ENCODE measurements around the gene MAP3K13. TPM values are rescaled to one million over a fixed set of nuclear protein-coding genes. Genes with fewer than 3 reads are reported as not detected.
A peak's percentile ranks its signal among the peaks of the same experiment; 100 is the strongest.
"Not testable (repeated sequence)": the region's sequence is repeated elsewhere in the genome, so short reads cannot be mapped to it uniquely, and the experiment has no call there.

MAP3K13 gene
- polyA plus RNA-seq, 3 donors from 2014 or later, result 18.0 to 29.0 (median 24.2) TPM

DNA sequence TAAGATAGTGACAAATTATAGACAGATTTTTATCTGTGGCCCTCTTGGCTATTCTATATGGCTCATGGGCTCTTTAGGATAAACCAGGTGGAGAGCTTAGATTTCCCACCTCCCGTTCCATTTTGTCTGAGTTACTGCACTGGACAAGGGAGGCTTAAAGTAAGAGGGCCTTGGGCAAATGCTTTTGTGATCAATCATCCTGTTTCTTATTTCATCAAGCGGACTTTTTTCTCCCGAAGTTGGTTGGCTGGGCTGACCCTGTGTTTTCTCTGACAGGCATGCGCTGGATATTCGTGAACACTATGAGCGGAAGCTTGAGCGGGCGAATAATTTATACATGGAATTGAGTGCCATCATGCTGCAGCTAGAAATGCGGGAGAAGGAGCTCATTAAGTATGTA, 102.5 kb downstream of the MAP3K13 start:
- peaks cover 0 to 5% (median 0%) of the 10 kb centered on the region in 3 donors for H3K27me3 Mint-ChIP-seq (ENCODE audit: low read depth in 3 of 3)
- H3K4me1 Mint-ChIP-seq, result no peaks in the 10 kb centered on the region
- H3K9me3 Mint-ChIP-seq, result no peaks in the 10 kb centered on the region

DNA sequence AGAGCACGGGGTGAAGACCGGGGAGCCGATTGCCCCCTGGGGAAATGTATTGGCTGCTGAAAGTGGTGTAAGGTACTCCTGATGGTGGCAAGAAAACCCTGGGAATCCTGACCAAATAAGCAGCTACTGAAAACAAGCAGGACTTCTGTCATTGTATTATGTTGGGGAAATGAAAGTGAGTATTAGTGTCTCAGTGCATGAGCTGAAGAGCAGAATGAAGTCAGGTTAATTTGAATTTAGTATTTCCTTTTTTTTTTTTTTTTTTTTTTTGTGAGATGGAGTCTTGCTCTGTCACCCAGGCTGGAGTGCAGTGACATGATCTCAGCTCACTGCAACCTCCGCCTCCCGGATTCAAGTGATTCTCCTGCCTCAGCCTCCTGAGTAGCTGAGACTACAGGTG, 103.2 kb downstream of the MAP3K13 start:
- DNase-seq; H3K9me3 Mint-ChIP-seq; H3K4me3 Mint-ChIP-seq; H3K27me3 Mint-ChIP-seq (ENCODE audit: low read depth in 3 of 3); H3K4me1 Mint-ChIP-seq; H3K27ac Mint-ChIP-seq: not testable (repeated sequence)
- H3K36me3 Mint-ChIP-seq, result peaks cover 10 to 14% (median 10%) of the 10 kb centered on the region in 3 donors

More for the DNA sequence above, 102.5 kb downstream of the MAP3K13 start:
- no peak overlapping the region for H3K4me3 Mint-ChIP-seq
- DNase-seq, result no peak
- peaks cover 10 to 14% (median 10%) of the 10 kb centered on the region in 3 donors for H3K36me3 Mint-ChIP-seq
- H3K27ac Mint-ChIP-seq, result no peak overlapping the region

DNA sequence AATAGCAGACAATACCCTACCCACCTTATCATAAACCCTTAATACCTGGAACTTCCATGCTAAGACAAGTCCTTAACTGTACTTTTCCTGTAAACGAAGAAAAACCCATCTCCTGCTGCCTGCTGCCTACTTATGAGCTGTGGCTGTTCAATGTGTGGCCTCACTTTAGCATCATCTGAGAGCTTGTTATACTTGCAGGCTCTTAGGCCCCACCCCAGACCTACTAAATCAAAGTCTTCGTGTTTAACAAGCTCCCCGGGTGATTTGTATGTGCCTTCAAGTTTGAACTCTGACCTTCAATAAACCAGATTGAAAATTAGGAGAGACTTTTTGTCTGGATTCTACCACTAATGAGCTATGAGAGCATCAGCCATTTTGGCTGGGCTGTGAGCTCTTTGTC, 106.6 kb downstream of the MAP3K13 start:
- H3K27me3 Mint-ChIP-seq (ENCODE audit: low read depth in 3 of 3), result peaks cover 0 to 2% (median 0%) of the 10 kb centered on the region in 3 donors
- H3K9me3 Mint-ChIP-seq, result no peaks in the 10 kb centered on the region
- H3K4me3 Mint-ChIP-seq, result no peak overlapping the region
- no peak for DNase-seq
- no peaks in the 10 kb centered on the region for H3K4me1 Mint-ChIP-seq
- H3K27ac Mint-ChIP-seq, result peak overlapping the region in 1 of 6 donors; percentile 74
- peaks cover 14 to 16% (median 14%) of the 10 kb centered on the region in 3 donors for H3K36me3 Mint-ChIP-seq

DNA sequence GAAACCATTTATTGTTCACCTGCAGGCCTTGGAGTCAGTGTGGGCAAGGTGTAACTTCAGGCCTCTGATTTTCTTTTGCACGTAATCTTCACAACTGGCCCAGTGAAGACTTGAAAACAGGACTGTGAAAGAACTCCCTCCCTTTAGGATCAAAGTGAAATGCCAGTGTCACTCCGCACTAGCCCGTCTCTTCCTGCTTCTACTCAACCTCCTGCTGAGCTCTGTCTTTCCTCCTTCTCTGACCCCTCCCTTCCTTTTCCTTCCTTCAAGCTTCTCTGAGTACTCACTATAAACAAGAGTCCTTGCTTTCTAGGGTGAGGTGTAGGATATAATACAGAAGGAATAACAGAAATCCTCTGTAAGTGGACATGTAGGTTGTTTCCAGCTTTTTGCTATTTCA, 107.4 kb downstream of the MAP3K13 start:
- H3K27ac Mint-ChIP-seq, result no peak overlapping the region
- peaks cover 17 to 20% (median 18%) of the 10 kb centered on the region in 3 donors for H3K36me3 Mint-ChIP-seq
- no peaks in the 10 kb centered on the region for H3K9me3 Mint-ChIP-seq
- no peak for DNase-seq
- no peak overlapping the region for H3K4me3 Mint-ChIP-seq
- H3K4me1 Mint-ChIP-seq, result no peaks in the 10 kb centered on the region
- peaks cover 0 to 4% (median 0%) of the 10 kb centered on the region in 3 donors for H3K27me3 Mint-ChIP-seq (ENCODE audit: low read depth in 3 of 3)

DNA sequence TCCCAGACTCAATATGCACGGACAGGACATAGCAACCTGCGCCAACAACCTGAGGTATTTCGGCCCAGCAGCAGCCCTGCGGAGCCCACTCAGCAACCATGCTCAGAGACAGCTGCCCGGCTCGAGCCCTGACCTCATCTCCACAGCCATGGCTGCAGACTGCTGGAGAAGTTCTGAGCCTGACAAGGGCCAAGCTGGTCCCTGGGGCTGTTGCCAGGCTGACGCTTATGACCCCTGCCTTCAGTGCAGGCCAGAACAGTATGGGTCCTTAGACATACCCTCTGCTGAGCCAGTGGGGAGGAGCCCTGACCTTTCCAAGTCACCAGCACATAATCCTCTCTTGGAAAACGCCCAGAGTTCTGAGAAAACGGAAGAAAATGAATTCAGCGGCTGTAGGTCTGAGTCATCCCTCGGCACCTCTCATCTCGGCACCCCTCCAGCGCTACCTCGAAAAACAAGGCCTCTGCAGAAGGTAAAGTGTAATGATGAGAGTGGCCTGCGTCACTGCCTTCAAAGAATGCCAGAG, 110.4 kb downstream of the MAP3K13 start:
- Mint-ChIP-seq H3K27me3 (ENCODE audit: low read depth in 3 of 3) (peaks cover 0 to 4% (median 0%) of the 10 kb centered on the region in 3 donors), H3K27ac (no peak overlapping the region), H3K4me1 (no peaks in the 10 kb centered on the region), H3K4me3 (no peak overlapping the region), H3K36me3 (peaks cover 18 to 29% (median 21%) of the 10 kb centered on the region in 3 donors), H3K9me3 (no peaks in the 10 kb centered on the region)
- DNase-seq, result no peak

DNA sequence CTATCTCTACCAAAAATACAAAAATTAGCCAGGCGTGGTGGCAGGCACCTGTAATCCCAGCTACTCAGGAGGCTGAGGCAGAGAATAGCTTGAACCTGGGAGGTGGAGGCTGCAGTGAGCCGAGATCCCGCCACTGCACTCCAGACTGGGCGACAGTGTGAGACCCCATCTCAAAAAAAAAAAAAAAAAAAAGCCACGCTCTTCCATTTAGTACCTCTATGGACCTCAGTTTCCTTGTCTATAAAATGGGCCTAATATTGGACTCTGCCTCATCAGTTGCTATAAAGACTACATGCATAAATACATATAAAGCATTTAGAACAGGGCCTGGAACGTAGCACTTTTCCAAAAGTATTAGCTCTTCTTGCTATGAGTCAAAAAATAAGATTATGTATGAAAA, 112.0 kb downstream of the MAP3K13 start:
- not testable (repeated sequence) for H3K27ac Mint-ChIP-seq; H3K27me3 Mint-ChIP-seq (ENCODE audit: low read depth in 3 of 3); H3K4me3 Mint-ChIP-seq; H3K9me3 Mint-ChIP-seq; DNase-seq; H3K4me1 Mint-ChIP-seq
- H3K36me3 Mint-ChIP-seq, result peaks cover 18 to 36% (median 32%) of the 10 kb centered on the region in 3 donors

DNA sequence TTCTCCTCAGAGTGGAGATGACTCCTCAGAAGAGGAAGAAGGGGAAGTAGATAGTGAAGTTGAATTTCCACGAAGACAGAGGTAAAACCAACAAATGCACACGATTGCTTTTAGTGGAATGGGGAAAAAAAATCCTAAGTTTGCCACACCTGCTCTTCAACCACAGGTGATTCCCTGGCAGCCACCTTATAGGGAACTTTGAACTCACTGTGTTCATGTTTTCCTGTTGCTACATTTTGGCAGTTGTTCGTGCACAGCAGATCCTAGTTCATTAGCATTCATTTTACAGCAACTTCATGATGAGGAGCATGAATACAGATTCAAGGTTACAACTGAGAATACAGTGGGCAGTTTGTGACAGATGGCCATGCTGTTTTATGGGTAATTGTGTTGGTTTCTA, 114.4 kb downstream of the MAP3K13 start:
- Mint-ChIP-seq H3K4me3 (no peak overlapping the region), H3K27ac (no peak overlapping the region), H3K4me1 (peaks cover 3 to 4% of the 10 kb centered on the region in 2 donors), H3K36me3 (peaks cover 19 to 46% (median 40%) of the 10 kb centered on the region in 3 donors), H3K27me3 (ENCODE audit: low read depth in 3 of 3) (peaks cover 0 to 3% (median 0%) of the 10 kb centered on the region in 3 donors), H3K9me3 (no peaks in the 10 kb centered on the region)
- DNase-seq, result no peak

DNA sequence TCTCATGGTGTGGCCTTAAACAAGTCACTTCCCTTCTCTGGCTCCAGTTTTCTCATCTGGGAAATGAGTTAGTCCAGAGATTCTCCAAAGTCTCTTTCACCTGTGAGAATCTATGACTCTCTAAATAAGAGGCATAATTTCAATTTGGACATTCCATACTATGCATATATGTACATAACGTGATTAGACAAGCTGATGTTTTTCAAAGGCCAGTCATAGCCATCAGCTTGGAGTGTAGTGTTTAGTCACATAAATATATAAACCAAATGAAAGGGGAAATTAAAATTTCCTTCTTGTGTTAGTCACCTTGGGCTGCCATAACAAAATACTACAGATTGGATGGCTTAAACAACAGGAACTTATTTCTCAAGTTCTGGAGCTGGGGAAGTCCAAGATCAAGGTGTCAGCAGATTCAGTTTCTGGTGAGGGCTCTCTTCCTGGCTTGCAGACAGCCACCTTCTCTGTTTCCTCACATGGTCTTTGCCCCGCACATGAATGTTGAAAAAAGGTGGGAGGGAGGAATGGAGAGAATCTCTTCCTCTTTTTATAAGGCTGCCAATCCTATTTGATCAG, 116.5 kb downstream of the MAP3K13 start:
- peaks cover 15 to 17% of the 10 kb centered on the region in 2 donors for H3K4me1 Mint-ChIP-seq
- H3K27me3 Mint-ChIP-seq (ENCODE audit: low read depth in 3 of 3), result peaks cover 0 to 5% (median 0%) of the 10 kb centered on the region in 3 donors
- DNase-seq, result no peak
- no peak overlapping the region for H3K4me3 Mint-ChIP-seq
- peaks cover 16 to 40% (median 38%) of the 10 kb centered on the region in 3 donors for H3K36me3 Mint-ChIP-seq
- H3K9me3 Mint-ChIP-seq, result no peaks in the 10 kb centered on the region
- no peak overlapping the region for H3K27ac Mint-ChIP-seq

DNA sequence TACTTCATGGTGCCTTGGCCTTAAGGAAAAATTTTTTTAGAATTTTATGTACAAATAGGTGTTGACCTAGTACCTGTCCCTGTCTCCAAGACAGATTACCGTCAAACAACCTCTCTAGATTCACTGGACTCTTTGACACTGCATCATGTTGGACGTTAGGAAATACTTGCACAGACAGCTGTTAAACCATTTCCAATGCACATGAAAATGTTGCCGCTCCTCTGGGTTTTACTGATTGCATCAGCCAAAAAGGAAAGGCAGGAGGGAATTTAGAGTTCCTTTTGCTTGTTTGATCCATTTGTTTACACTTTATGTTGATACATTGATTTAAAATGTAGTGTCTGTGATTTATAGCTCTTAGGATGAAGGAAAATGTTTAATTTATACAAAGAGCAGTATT, 121.4 kb downstream of the MAP3K13 start:
- Mint-ChIP-seq H3K27me3 (ENCODE audit: low read depth in 3 of 3) (peaks cover 0 to 2% (median 0%) of the 10 kb centered on the region in 3 donors), H3K9me3 (no peaks in the 10 kb centered on the region), H3K36me3 (peaks cover 13 to 44% (median 26%) of the 10 kb centered on the region in 3 donors)

DNA sequence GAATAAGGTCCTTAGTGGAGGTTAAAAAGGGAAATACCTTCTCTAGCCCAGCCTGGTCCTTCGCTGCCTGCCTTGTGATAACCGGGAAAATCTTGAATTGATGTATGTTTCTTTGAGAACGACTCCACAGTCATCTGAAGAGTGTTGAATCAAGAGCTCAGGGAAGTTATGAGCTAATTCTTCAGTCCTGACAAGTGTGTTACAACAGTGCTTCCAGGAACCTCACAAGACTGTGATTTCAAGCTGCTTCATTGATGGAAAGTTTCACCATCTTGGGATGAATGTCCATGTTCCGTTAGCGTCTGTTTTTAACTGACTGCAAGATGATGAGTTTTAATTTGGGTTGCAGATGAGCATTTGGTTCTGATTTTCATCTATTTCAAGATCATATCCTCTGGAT, 123.5 kb downstream of the MAP3K13 start:
- no peak overlapping the region for H3K27ac Mint-ChIP-seq
- H3K27me3 Mint-ChIP-seq (ENCODE audit: low read depth in 3 of 3), result peaks cover 0 to 2% (median 0%) of the 10 kb centered on the region in 3 donors

More for the DNA sequence above, 121.4 kb downstream of the MAP3K13 start:
- Mint-ChIP-seq H3K4me1 (peaks cover 15 to 17% of the 10 kb centered on the region in 2 donors), H3K4me3 (no peak overlapping the region), H3K27ac (no peak overlapping the region)
- DNase-seq, result no peak

DNA sequence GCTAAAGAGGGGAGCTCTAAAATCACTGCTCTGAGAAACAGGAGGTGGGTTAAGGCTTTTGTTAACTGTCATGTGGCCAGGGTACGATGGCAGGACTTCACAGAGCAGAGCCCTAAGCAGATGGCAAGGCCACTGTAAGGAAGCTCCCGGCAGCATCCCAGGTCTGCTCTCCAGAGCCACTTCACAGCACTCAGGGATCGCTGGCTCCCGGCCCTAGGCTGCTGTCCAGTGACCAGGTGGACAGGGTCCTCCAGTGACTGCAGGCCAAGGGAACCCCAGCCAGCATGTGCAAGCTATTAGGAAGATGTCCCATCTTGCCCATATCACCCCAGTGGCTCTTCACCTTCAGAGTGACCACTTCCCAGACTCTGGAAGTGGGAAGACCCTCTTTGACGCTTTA, 125.5 kb downstream of the MAP3K13 start:
- Mint-ChIP-seq H3K4me3 (no peak overlapping the region), H3K27ac (no peak overlapping the region), H3K9me3 (no peaks in the 10 kb centered on the region), H3K4me1 (peaks cover 7 to 9% of the 10 kb centered on the region in 2 donors), H3K27me3 (ENCODE audit: low read depth in 3 of 3) (no peaks in the 10 kb centered on the region), H3K36me3 (peaks cover 18 to 42% (median 19%) of the 10 kb centered on the region in 3 donors)
- DNase-seq, result no peak

More for the DNA sequence above, 123.5 kb downstream of the MAP3K13 start:
- H3K4me3 Mint-ChIP-seq, result no peak overlapping the region
- H3K9me3 Mint-ChIP-seq, result no peaks in the 10 kb centered on the region
- H3K36me3 Mint-ChIP-seq, result peaks cover 18 to 46% (median 21%) of the 10 kb centered on the region in 3 donors
- peaks cover 17 to 20% of the 10 kb centered on the region in 2 donors for H3K4me1 Mint-ChIP-seq
- DNase-seq, result no peak

DNA sequence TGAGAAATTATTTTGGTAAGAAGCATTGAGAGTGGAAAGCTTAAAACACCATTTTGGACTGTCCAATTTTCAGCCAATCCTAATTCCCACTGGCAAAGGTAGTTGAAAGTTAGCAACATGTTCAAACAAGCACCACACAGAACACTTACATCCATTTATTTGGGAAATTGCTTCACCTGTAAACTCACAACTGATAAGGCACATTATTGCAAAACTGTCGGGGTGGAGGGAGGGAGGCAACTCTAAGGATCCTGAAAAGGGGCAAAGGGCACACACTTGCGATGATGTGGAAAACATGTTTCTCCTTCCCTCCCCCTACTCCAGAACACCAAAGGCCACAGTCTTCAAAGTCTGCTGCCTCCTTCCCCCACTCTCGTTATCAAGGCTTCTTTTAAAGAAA, 126.5 kb downstream of the MAP3K13 start:
- Mint-ChIP-seq H3K27ac (no peak overlapping the region), H3K27me3 (ENCODE audit: low read depth in 3 of 3) (no peaks in the 10 kb centered on the region), H3K4me1 (peaks cover 7 to 13% of the 10 kb centered on the region in 2 donors), H3K9me3 (no peaks in the 10 kb centered on the region), H3K4me3 (no peak overlapping the region), H3K36me3 (peaks cover 19 to 49% (median 24%) of the 10 kb centered on the region in 3 donors)
- DNase-seq, result no peak

DNA sequence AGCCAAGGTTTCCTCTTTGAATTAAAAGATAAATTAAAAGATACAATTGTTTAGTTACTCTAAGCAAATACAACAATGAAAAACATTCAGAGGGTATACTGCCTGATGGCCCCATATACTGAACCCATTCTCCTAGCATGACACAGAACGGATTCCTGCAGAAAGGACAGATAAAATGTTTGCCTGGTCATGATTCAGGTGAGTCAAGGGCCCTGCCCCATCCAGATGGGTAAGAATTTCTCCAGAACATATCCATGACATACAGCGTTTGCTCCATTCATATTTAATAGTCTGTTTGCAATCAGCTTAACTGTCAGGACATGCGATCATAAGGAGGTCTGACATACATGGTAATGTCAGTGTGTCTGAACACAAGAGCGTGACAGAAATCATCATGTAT, 127.3 kb downstream of the MAP3K13 start:
- no peak overlapping the region for H3K27ac Mint-ChIP-seq
- no peak for DNase-seq
- no peaks in the 10 kb centered on the region for H3K27me3 Mint-ChIP-seq (ENCODE audit: low read depth in 3 of 3)
- no peaks in the 10 kb centered on the region for H3K9me3 Mint-ChIP-seq
- peaks cover 7 to 14% of the 10 kb centered on the region in 2 donors for H3K4me1 Mint-ChIP-seq
- H3K36me3 Mint-ChIP-seq, result peaks cover 22 to 53% (median 27%) of the 10 kb centered on the region in 3 donors
- H3K4me3 Mint-ChIP-seq, result no peak overlapping the region

DNA sequence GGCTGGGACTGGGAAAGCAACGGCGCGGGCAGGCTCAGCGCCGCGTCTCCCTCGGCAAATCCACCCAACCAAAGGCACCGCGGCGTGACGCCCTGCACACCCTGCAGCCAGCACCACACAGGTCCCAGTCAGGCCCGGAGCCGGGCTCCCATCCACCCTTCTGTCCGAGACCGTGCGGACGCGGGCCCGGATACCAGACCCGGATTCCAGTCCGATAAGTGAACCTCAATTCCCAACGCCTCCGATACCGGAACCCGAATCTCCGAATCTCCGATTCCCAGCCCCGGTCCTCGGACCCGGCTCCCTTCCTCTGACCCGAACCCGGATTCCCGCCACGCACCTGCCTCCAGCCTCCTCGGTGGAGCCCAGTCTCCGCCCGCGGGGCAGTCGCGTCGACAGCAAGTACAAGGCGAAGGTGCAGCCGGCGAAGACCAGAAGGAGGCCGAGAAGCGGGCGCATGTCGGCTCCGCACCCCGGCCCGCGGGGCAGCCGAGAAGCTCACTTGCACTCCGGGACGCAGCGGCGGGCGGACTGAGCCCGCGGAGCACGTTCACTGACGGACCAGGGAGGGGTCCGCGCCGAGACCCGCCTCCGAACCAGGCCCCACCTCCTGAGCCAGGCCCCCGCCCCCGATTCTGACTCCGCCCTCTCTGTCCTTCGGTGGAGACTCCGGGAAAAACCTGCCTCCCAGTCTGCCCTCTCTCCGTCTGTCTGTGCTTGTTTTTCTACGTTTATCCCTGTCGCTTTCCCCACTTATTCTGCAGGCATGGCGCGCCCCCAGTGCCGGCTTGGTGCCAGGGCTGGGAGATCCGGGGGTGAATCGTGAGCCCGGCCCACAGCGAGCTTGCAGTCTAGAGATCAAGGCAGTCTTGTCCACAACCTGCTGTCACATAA, 135.8 kb downstream of the MAP3K13 start, which contains the start of gene TMEM41A:
Gene TMEM41A, minus strand, starts transcription at position 533 of the 894 bp plus-strand sequence. Its CDS starts 74 bp downstream, at position 459.
- Mint-ChIP-seq H3K4me1 (peaks cover 27 to 39% of the 10 kb centered on the region in 2 donors), H3K27me3 (ENCODE audit: low read depth in 3 of 3) (peaks cover 0 to 10% (median 3%) of the 10 kb centered on the region in 3 donors), H3K9me3 (no peaks in the 10 kb centered on the region), H3K36me3 (peaks cover 3 to 15% (median 10%) of the 10 kb centered on the region in 3 donors), H3K27ac (peak within 1 kb of the TSS; percentile 78 to 91 (median 88)), H3K4me3 (peak within 1 kb of the TSS; percentile 93 to 98 (median 94))
- DNase-seq, result peak; percentile 86 to 88 (median 86)
